ENCODE results near the gene CDCA3.
"Not testable (repeated sequence)": the region's sequence is repeated elsewhere in the genome, so short reads cannot be mapped to it uniquely, and the experiment has no call there.

Gene CDCA3

DNA sequence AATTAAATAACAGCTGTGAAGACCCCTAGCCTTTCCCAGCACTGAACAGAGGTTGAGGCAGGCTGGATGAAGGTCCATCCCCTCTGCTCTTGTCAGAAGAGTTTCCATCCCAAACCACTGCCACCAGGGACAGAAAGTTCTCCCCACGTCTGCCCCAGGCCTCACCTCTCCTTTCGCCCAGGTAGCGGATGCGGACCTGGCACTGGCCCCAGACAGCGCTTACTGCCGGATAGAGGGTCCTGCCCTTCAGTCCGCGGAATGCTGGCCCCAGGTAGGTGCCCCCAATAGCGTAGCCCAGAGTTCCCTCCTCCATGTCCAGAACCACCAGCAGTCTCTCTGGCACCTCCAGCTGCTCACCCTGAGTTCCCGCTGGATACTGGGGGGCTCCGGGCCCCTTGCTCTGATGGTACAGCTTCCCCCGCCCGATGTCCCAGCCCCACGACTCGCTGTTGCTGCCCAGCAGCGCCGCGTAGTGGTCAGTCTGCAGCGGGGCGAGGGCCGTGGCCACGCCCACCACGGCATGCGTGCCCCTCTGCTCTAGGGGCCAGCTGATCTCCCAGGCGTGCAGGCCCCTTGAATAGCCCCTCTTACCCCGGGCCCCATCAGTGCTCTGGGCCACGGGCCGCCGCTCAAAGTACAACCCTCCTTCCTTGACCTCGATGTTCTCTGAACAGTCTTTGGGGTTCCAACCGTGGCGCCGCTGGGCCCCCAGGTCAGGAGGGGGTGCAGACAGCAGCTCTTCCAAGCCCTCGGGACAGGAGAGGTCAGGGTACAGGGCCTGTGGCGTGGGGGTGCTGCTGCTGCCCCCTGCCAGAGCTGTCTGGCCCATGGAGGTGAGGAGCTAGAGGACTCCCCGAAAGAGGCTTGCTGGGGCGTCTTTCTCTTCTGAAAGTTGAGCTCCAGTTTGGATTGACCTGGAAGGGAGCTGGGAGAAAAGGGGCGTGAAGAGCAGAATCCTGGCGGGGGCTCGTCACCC is 21.3 kb upstream of the CDCA3 start:
- Histone ChIP-seq H3K4me3 (ENCODE audit: low read depth, low read length) (peak overlapping the region; percentile 53), H3K27ac (peak overlapping the region; percentile 47), H3K9me3 (ENCODE audit: severe bottlenecking) (no peaks in the 10 kb centered on the region), H3K27me3 (ENCODE audit: insufficient read depth, low read depth, severe bottlenecking) (no peaks in the 10 kb centered on the region), H3K36me3 (peaks cover 54% of the 10 kb centered on the region)
- TF ChIP-seq, protein P1, sequence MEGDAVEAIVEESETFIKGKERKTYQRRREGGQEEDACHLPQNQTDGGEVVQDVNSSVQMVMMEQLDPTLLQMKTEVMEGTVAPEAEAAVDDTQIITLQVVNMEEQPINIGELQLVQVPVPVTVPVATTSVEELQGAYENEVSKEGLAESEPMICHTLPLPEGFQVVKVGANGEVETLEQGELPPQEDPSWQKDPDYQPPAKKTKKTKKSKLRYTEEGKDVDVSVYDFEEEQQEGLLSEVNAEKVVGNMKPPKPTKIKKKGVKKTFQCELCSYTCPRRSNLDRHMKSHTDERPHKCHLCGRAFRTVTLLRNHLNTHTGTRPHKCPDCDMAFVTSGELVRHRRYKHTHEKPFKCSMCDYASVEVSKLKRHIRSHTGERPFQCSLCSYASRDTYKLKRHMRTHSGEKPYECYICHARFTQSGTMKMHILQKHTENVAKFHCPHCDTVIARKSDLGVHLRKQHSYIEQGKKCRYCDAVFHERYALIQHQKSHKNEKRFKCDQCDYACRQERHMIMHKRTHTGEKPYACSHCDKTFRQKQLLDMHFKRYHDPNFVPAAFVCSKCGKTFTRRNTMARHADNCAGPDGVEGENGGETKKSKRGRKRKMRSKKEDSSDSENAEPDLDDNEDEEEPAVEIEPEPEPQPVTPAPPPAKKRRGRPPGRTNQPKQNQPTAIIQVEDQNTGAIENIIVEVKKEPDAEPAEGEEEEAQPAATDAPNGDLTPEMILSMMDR (IDR thresholded peaks at IDR 0.05; ENCODE audit: low read depth, low read length) = peak; percentile 98
- DNase-seq = peak; percentile 85

DNA sequence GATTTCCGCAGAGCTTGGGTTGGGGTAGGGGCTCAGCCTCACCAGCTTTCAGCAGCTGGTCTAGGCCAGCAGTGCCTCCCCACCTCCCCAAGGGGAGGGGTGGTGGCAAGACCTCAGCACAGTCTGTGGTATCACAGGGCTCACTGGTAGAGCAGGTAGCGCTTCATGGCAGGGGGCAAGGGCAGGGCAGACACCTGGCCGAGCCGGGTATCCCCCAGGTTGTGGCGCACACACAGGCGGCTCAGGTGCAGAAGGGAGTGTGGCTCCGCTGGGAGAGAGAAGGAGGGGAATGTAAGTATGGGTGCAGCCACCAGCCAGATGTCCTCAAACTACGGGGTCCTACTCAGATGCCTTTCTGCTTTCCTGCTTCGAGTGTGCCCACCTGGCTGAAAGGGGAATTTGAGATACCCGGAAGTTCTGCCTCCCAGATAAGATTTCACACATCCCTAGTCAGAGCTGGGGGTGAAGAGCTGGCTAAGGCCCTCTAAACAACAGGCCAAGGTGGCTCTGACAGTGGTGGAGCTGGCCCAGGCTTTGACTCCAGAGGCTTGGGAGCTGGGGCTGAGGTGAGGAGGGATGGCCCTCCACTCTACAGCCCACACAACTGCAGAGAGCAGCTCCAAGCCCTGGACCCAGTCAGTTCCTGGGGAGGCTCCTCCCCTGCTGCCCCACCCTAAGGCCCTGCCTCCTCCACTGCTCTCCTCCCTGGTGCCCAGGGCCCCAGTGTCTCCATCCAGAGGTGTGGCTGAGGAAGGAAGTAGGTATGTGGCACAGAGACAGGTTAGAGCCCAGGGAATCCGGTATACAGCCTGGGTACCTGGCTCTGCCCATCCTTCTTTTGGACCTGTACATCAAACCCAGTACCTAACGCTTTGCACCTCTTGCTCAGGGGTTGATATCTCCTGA is 20.2 kb upstream of the CDCA3 start:
- no peak overlapping the region; the same call in none of the 2 replicates for H3K27ac ChIP-seq
- H3K4me3 ChIP-seq (ENCODE audit: low read depth, low read length) = no peak overlapping the region
- no peaks in the 10 kb centered on the region for H3K9me3 ChIP-seq (ENCODE audit: severe bottlenecking)
- H3K27me3 ChIP-seq (ENCODE audit: insufficient read depth, low read depth, severe bottlenecking) = no peaks in the 10 kb centered on the region
- H3K36me3 ChIP-seq = peaks cover 50% of the 10 kb centered on the region
- TF ChIP-seq, protein P1 (IDR thresholded peaks at IDR 0.05; ENCODE audit: low read depth, low read length) = no peak
- peak; percentile 37 for DNase-seq

DNA sequence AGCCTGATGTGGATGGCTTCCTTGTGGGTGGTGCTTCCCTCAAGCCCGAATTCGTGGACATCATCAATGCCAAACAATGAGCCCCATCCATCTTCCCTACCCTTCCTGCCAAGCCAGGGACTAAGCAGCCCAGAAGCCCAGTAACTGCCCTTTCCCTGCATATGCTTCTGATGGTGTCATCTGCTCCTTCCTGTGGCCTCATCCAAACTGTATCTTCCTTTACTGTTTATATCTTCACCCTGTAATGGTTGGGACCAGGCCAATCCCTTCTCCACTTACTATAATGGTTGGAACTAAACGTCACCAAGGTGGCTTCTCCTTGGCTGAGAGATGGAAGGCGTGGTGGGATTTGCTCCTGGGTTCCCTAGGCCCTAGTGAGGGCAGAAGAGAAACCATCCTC is 19.2 kb upstream of the CDCA3 start:
- H3K4me3 ChIP-seq (ENCODE audit: low read depth, low read length); DNase-seq; H3K27me3 ChIP-seq (ENCODE audit: insufficient read depth, low read depth, severe bottlenecking); H3K9me3 ChIP-seq (ENCODE audit: severe bottlenecking); H3K27ac ChIP-seq: not testable (repeated sequence)
- peaks cover 55% of the 10 kb centered on the region for H3K36me3 ChIP-seq

GRCh38 chr12:6869049-6870021 is 18.2 kb upstream of the CDCA3 start:
- Histone ChIP-seq H3K27me3 (ENCODE audit: insufficient read depth, low read depth, severe bottlenecking) (no peaks in the 10 kb centered on the region), H3K4me3 (ENCODE audit: low read depth, low read length) (peak overlapping the region; percentile 92), H3K36me3 (peaks cover 65% of the 10 kb centered on the region), H3K27ac (peak overlapping the region; percentile 97), H3K9me3 (ENCODE audit: severe bottlenecking) (no peaks in the 10 kb centered on the region)
- DNase-seq = peak; percentile 87
- TF ChIP-seq, protein P1 (IDR thresholded peaks at IDR 0.05; ENCODE audit: low read depth, low read length) = peak; percentile 88

- TF ChIP-seq, protein P1 (IDR thresholded peaks at IDR 0.05; ENCODE audit: low read depth, low read length) = peak; percentile 29; the same call in 1 of the 2 replicates
- peaks cover 74% of the 10 kb centered on the region for H3K36me3 ChIP-seq
- DNase-seq = no peak
- peak overlapping the region; percentile 92 for H3K4me3 ChIP-seq (ENCODE audit: low read depth, low read length)
- no peaks in the 10 kb centered on the region for H3K27me3 ChIP-seq (ENCODE audit: insufficient read depth, low read depth, severe bottlenecking)
- peak overlapping the region; percentile 97 for H3K27ac ChIP-seq
- no peaks in the 10 kb centered on the region for H3K9me3 ChIP-seq (ENCODE audit: severe bottlenecking)
Observed at GRCh38 chr12:6868211-6869048, 17.3 kb upstream of the CDCA3 start.
